Epidermal melanocyte (primary cell): ENCODE measurements around the gene ARHGEF39.
"Not testable (repeated sequence)": the region's sequence is repeated elsewhere in the genome, so short reads cannot be mapped to it uniquely, and the experiment has no call there.

ENCODE experiments used
- DNase-seq: peaks from one replicate; pipeline ENCODE4 v3.0.0; 2011; ENCODE audit warnings: low spot score; ENCODE audit not compliant: insufficient read length

The ARHGEF39 gene

GRCh38 chr9:35651956-35652828 is 12.8 kb downstream of the ARHGEF39 start:
- no peak for DNase-seq

DNA sequence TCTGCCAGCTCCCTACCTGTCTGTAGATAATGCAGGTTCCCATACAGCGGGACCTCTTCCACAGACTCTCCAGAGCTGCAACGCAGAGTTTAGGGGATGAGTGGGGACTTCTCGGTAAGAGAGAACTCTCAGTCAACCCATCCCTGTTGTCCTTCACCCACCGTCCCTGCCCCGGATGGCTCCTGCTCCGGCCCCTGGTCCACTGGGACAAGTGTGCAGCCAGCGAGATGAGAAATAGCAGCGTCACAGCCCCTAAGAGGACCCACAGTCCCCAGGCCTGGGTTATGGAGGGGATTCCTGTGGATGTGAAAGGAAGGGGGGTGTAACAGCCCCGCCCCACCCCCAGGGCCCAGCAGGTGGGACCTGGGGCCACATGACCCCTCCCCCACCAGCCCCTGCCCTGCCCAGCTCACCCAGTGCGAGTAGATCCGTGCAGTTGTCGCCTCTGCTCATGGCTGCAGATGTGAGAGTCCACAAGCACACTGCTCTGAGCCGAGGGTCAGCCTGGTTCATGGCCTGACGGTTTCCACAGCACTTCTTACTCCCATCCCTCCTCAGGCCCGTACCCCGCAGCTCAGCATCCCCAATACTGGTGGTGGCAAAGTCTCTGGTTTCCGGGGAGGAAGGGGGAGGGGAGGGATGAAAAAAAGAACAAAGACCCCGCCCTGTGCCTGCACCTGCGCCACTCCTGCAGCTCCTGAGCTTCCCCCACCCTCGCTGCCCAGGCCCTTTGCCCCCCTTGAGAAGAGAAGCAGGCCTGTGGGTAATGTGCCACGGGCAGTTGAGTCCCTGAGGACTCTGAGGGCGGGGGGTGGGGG is 14.4 kb downstream of the ARHGEF39 start, which contains the start of gene SIT1:
Gene SIT1 (minus strand): TSS at position 591 of the 818 bp plus-strand sequence. CDS start 78 bp downstream, at position 513.
- DNase-seq = no peak

- DNase-seq = no peak
Measured at GRCh38 chr9:35649431-35650340, 15.3 kb downstream of the ARHGEF39 start.

DNA sequence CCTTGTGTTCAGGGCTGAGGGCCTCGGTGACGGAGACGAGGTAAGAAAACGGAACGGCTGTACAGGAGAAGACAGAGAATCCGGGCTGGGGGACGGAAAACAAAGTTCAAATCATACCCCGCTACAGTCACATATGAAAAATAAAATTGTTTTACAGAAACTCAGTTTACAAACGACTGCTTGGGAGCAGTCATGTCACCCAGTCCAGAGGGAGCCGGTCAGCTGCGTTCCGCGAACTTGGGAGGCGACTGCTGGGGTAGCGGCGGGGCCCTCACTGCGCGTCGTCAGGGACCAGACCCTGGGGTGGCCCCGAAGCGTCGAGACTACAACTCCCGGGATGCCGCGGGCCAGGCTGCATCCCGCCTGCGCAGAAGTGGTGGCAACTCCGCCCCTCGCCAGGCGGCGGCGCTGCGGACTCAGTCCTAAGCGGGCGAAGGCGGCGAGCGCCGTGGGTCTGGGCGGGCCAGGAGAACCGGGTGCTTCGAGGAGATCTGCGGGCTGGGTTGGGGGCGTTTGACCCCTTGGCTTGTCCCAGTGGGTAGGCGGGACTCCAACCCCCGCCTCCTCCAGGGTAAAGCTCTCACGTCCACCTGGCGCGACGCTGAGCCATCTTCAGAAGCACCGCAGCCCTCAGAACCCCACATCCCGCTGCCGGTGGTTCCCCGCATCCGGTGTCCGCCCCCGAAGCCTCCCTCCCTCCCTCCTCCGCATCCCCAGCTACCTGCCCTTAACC is 18.3 kb downstream of the ARHGEF39 start:
- DNase-seq = peak; percentile 91

GRCh38 chr9:35646153-35646532 is 18.9 kb downstream of the ARHGEF39 start:
- DNase-seq = no peak

DNA sequence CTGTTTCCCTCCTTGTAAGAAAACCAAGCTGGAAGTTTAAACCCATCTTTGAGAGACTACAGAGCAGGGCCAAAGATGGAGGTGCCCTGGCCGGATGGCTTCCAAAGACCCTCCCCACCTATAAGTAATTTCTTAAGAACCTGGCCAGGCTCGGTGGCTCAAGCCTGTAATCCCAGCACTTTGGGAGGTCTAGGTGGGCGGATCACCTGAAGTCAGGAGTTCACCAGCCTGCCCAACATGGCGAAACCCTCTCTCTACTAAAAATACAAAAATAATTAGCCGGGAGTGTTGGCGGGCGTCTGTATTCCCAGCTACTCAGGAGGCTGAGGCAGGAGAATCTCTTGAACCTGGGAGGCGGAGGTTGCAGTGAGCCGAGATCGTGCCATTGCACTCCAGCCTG is 19.3 kb downstream of the ARHGEF39 start:
- not testable (repeated sequence) for DNase-seq

DNA sequence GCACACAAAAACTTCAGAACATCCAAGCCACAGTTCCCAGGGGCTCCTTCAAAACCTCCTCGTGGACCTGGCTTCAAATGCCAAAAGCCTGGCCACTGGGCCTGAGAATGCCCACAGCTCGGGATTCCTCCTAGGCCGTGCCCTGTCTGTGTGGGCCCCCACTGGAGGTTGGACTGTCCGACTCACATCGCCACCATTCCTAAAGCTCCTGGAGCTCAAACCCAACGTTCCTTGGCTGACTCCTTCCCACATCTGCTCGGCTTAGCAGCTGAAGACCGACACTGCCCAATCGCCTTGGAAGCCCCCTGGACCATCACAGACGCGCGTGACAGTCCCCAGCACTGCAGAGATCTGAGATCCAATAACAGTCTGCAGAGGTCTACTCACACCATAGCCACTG is 21.9 kb downstream of the ARHGEF39 start:
- DNase-seq = no peak

DNA sequence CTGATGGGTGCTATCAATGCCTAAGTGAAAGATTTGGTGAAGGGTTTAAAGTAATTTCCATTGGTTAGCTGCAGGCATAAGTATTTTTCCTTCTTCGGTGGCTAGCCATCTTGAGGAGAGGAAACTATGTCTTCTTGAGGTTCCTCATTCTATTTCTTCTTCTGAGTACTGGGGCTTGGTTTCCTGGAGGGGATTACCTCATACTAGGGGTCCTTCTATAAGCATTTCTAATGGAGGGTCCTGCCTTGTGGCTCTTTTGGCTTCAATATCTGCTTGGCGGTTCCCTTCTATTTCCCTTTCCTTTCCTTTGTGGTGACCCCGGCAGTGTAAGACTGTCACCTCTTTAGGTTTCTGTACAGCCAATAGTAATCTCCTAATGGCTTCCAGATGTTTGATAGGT is 23.5 kb downstream of the ARHGEF39 start:
- DNase-seq = not testable (repeated sequence)

DNA sequence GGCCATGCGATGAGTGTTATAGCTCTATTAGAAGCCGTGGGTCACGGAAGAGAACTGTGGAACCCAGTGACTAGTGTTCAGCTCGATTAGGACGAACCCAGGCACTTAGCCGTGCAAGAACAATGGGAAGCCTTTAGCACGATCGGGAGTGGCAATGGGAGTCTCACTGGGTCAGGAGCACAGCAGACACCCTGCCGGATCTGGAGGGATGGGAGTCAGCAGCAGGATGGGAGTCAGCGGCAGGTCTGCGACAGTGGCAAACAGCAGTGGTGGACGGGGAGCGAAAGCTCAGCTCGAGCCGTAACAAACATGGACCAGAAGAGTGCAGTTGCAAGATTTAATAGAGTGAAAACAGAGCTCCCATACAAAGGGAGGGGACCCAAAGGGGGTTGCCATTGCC is 24.6 kb downstream of the ARHGEF39 start:
- not testable (repeated sequence) for DNase-seq

- DNase-seq = no peak
Measured at GRCh38 chr9:35639631-35640030, 25.4 kb downstream of the ARHGEF39 start.

DNA sequence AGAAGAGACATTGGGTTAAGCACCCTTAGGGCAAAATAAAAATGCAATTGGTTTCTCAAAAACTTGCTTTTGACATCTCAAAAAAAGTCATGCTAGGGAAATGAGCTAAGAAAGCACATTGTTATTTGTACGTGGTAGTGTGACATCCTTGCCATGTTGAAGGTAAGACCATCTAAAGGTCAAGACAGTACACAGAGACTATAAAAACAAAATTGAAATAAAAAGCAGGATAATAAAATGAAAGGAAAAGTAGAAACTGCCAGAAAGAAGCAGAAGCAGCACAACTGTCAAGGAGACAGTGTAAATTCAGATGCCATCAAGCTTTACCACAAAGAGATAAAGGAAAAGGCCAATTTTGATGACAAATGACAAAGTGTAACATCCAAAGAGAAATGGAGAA is 25.8 kb downstream of the ARHGEF39 start:
- DNase-seq = not testable (repeated sequence)

GRCh38 chr9:35638751-35639150 is 26.2 kb downstream of the ARHGEF39 start:
- not testable (repeated sequence) for DNase-seq

- not testable (repeated sequence) for DNase-seq
Measured at GRCh38 chr9:35637427-35637955, 27.5 kb downstream of the ARHGEF39 start.

DNA sequence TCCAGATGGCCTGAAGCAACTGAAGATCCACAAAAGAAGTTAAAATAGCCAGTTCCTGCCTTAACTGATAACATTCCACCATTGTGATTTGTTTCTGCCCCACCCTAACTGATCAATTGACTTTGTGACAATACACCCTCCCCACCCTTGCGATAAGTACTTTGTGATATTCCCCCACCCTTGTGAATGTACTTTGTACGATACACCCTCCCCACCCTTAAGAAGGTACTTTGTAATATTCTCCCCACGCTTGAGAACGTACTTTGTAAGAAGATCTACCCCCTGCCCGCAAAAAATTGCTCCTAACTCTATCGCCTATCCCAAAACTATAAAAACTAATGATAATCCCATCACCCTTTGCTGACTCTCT is 28.1 kb downstream of the ARHGEF39 start:
- DNase-seq = not testable (repeated sequence)

- DNase-seq = no peak
Measured at GRCh38 chr9:35636135-35636876, 28.7 kb downstream of the ARHGEF39 start.

GRCh38 chr9:35635730-35636129 is 29.3 kb downstream of the ARHGEF39 start:
- DNase-seq = no peak

DNA sequence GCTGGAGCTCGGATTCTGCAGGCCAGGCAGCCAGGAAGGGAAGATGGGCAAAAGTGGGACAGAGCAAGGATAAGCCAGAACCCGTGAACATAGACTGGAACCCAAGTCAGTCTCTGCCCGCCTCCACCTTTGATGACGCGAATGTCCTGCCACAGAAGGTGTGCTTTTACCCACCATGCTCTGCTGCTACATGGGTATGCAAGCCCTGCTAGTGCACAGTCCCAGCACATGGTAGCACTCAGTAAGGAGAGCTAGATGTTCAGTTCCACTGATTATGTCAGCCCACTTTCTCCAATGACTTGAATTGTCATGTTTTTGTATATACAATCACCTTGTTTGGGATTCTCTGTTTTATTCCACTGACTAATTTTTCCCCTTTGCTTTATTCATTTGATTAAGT is 35.4 kb downstream of the ARHGEF39 start:
- DNase-seq = no peak

GRCh38 chr9:35628389-35628991 is 36.5 kb downstream of the ARHGEF39 start:
- DNase-seq = no peak

DNA sequence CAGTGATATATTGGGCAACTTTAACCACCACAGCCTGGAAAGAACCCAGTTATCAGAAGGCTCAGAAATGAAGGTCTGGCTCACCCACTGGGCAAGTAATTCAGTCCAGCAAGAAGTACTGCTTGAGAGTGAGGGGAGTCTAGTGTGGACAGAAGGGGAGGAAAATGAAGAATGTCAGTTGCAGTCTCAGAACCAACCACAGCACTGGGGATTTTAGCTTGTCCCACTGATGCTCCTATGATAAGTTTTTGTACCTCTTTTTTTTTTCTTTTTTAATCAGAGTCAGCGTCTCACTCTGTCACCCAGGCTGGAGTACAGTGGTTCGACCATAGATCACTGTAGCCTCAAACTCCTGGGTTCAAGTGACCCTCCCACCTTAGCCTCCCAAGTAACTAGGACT is 37.4 kb downstream of the ARHGEF39 start:
- no peak for DNase-seq
